ENCODE measurements around the gene STK4. TPM values are rescaled to one million over a fixed set of nuclear protein-coding genes. Genes with fewer than 3 reads are reported as not detected.

STK4 gene
- total RNA-seq, 1 donor from 2014 or later = 25.3 TPM

- TF ChIP-seq CTCF (IDR thresholded peaks at IDR 0.05) = no peak
- H3K9me3 Mint-ChIP-seq (ENCODE audit: unreplicated experiment) = peaks cover 5% of the 10 kb centered on the region
- no peak overlapping the region for H3K27ac Mint-ChIP-seq (ENCODE audit: unreplicated experiment)
- DNase-seq (ENCODE audit: extremely low spot score, unreplicated experiment) = no peak
- H3K36me3 Mint-ChIP-seq (ENCODE audit: unreplicated experiment) = peaks cover 12% of the 10 kb centered on the region
- no peaks in the 10 kb centered on the region for H3K27me3 Mint-ChIP-seq (ENCODE audit: unreplicated experiment)
- H3K4me3 Mint-ChIP-seq (ENCODE audit: unreplicated experiment) = no peak overlapping the region
- peaks cover 5% of the 10 kb centered on the region for H3K4me1 Mint-ChIP-seq (ENCODE audit: unreplicated experiment)
Measured at GRCh38 chr20:45082468-45082867, 116.2 kb downstream of the STK4 start.

GRCh38 chr20:45083127-45083526 is 116.8 kb downstream of the STK4 start:
- DNase-seq (ENCODE audit: extremely low spot score, unreplicated experiment) = no peak
- Mint-ChIP-seq H3K9me3 (ENCODE audit: unreplicated experiment) (peaks cover 5% of the 10 kb centered on the region), H3K27ac (ENCODE audit: unreplicated experiment) (no peak overlapping the region), H3K4me1 (ENCODE audit: unreplicated experiment) (peaks cover 11% of the 10 kb centered on the region), H3K36me3 (ENCODE audit: unreplicated experiment) (peaks cover 12% of the 10 kb centered on the region), H3K4me3 (ENCODE audit: unreplicated experiment) (no peak overlapping the region), H3K27me3 (ENCODE audit: unreplicated experiment) (no peaks in the 10 kb centered on the region)
- TF ChIP-seq CTCF (IDR thresholded peaks at IDR 0.05) = no peak

- Mint-ChIP-seq H3K4me3 (ENCODE audit: unreplicated experiment) (no peak overlapping the region), H3K4me1 (ENCODE audit: unreplicated experiment) (peaks cover 29% of the 10 kb centered on the region), H3K27me3 (ENCODE audit: unreplicated experiment) (no peaks in the 10 kb centered on the region), H3K27ac (ENCODE audit: unreplicated experiment) (no peak overlapping the region), H3K36me3 (ENCODE audit: unreplicated experiment) (peaks cover 9% of the 10 kb centered on the region), H3K9me3 (ENCODE audit: unreplicated experiment) (peaks cover 5% of the 10 kb centered on the region)
- TF ChIP-seq CTCF (IDR thresholded peaks at IDR 0.05) = no peak
- no peak for DNase-seq (ENCODE audit: extremely low spot score, unreplicated experiment)
Measured at GRCh38 chr20:45085289-45085688, 119.0 kb downstream of the STK4 start.

GRCh38 chr20:45085867-45086266 is 119.6 kb downstream of the STK4 start:
- Mint-ChIP-seq H3K4me1 (ENCODE audit: unreplicated experiment) (peaks cover 35% of the 10 kb centered on the region), H3K4me3 (ENCODE audit: unreplicated experiment) (no peak overlapping the region), H3K27ac (ENCODE audit: unreplicated experiment) (no peak overlapping the region), H3K27me3 (ENCODE audit: unreplicated experiment) (no peaks in the 10 kb centered on the region), H3K36me3 (ENCODE audit: unreplicated experiment) (peaks cover 8% of the 10 kb centered on the region), H3K9me3 (ENCODE audit: unreplicated experiment) (peaks cover 7% of the 10 kb centered on the region)
- no peak for TF ChIP-seq CTCF (IDR thresholded peaks at IDR 0.05)
- DNase-seq (ENCODE audit: extremely low spot score, unreplicated experiment) = no peak

GRCh38 chr20:45087097-45087790 is 120.9 kb downstream of the STK4 start:
- peaks cover 42% of the 10 kb centered on the region for H3K4me1 Mint-ChIP-seq (ENCODE audit: unreplicated experiment)
- H3K27me3 Mint-ChIP-seq (ENCODE audit: unreplicated experiment) = no peaks in the 10 kb centered on the region
- peaks cover 9% of the 10 kb centered on the region for H3K9me3 Mint-ChIP-seq (ENCODE audit: unreplicated experiment)
- H3K27ac Mint-ChIP-seq (ENCODE audit: unreplicated experiment) = peak overlapping the region; percentile 98
- H3K4me3 Mint-ChIP-seq (ENCODE audit: unreplicated experiment) = no peak overlapping the region
- no peak for TF ChIP-seq CTCF (IDR thresholded peaks at IDR 0.05)
- DNase-seq (ENCODE audit: extremely low spot score, unreplicated experiment) = no peak
- H3K36me3 Mint-ChIP-seq (ENCODE audit: unreplicated experiment) = peaks cover 3% of the 10 kb centered on the region

Data from osteocyte (in vitro differentiated cells).